Mucosa of descending colon (tissue), 3 donors: ENCODE measurements around the gene NF2. TPM values are rescaled to one million over a fixed set of nuclear protein-coding genes. Genes with fewer than 3 reads are reported as not detected.

Experiments
- ATAC-seq: fragments of 200-7000 bp; cut with Tn5 transposase; one replicate; pipeline ENCODE4 v1.9.1; 2020; ENCODE audit warnings: mild to moderate bottlenecking, moderate library complexity
- DNase-seq, 3 donors: peaks; one replicate each; pipeline ENCODE4 v3.0.0-alpha.2; 2020
- H3K36me3 ChIP-seq: fragments of 200-600 bp; one replicate; pipeline ENCODE4 v1.8.0; 2021; ENCODE audit warnings: low read depth, mild to moderate bottlenecking
- H3K4me1 ChIP-seq: fragments of 200-600 bp; one replicate; pipeline ENCODE4 v1.8.0; 2021; ENCODE audit warnings: low read depth, mild to moderate bottlenecking
- H3K4me3 ChIP-seq: fragments of 200-600 bp; one replicate; pipeline ENCODE4 v1.8.0; 2021; ENCODE audit warnings: mild to moderate bottlenecking
- H3K9me3 ChIP-seq: fragments of 200-600 bp; one replicate; pipeline ENCODE4 v1.8.0; 2021; ENCODE audit warnings: mild to moderate bottlenecking
- CTCF ChIP-seq: fragments of 200-600 bp; IDR thresholded peaks from one replicate; pipeline ENCODE4 v1.8.0; 2022; ENCODE audit warnings: antibody characterized with exemption, mild to moderate bottlenecking
- intact Hi-C, 2 donors: fragments of 100-400 bp; cut with DNase I in 1 of 2; cut with micrococcal nuclease in 1 of 2; formaldehyde crosslinking; loops; one replicate each; pipeline versions ENCODE4 v1.11.0 to v1.11.1; 2022; cut with DNase I, micrococcal nuclease
- total RNA-seq, 3 donors: library from RNA; stranded (reverse); fragmentation: NEBNext Ultra II Directional in 2 of 3; extraction: Animal tissue kit (Norgen Biotek cat#: 25700) in 2 of 3; gene quantifications; one replicate each; pipeline versions ENCODE4 v1.2.1 to v1.2.4, GENCODE V29; 2021 to 2023
- donor health status: DM: no; HTN: no; CAD: no; lungs with moderate emphysema.
- donor health status: DM: no; HTN: no; CAD: no.
- donor health status: DM: no; HTN: yes; CAD: no.

The NF2 gene
- total RNA-seq, 3 donors from 2014 or later: 32.3 to 45.2 (median 43.1) TPM

GRCh38 chr22:29747832-29748231 lies 144.4 kb downstream of the NF2 start:
- no peaks in the 10 kb centered on the region for H3K36me3 ChIP-seq
- no peak overlapping the region for H3K4me3 ChIP-seq
- H3K9me3 ChIP-seq: no peaks in the 10 kb centered on the region
- TF ChIP-seq CTCF: no peak
- intact Hi-C loops: no loop called here
- no peak for DNase-seq
- peak; percentile 43 for ATAC-seq
- H3K4me1 ChIP-seq: no peaks in the 10 kb centered on the region

Other genes with a start within 250 kb of the NF2 start
- gene AP1B1, start 215.1 kb upstream of the NF2 start, total RNA-seq: 100 to 1,000 TPM in 1 of 3 donors, 10 to 100 TPM in 2; 74.4 to 105 (median 88.8) TPM
- not detected for gene RFPL1, start 165.1 kb upstream of the NF2 start, total RNA-seq
- gene NEFH, start 123.4 kb upstream of the NF2 start, total RNA-seq: 1 to 10 TPM in 1 of 3 donors, under 1 TPM in 2; 0.19 to 2.3 (median 0.23) TPM
- gene THOC5, start 49.9 kb upstream of the NF2 start, total RNA-seq: 10 to 100 TPM; 26.6 to 70.5 (median 27.3) TPM
- gene NIPSNAP1, start 22.5 kb upstream of the NF2 start, total RNA-seq: 10 to 100 TPM; 22.1 to 56.5 (median 42.8) TPM
- under 1 TPM in 2 of 3 donors, not detected in 1; 0.19 to 0.41 TPM for gene CABP7, start 116.4 kb downstream of the NF2 start, total RNA-seq
- 10 to 100 TPM; 12.3 to 19.5 (median 16.1) TPM for gene ZMAT5, start 163.4 kb downstream of the NF2 start, total RNA-seq
- gene UQCR10, start 163.7 kb downstream of the NF2 start, total RNA-seq: 100 to 1,000 TPM; 102 to 178 (median 154) TPM
- 10 to 100 TPM; 61.3 to 81.0 (median 63.5) TPM for gene ASCC2, start 234.6 kb downstream of the NF2 start, total RNA-seq